Erythroblast (primary cell): ENCODE measurements around the gene EIF4EBP2.

ENCODE experiments used
- GATA1 ChIP-seq: IDR thresholded peaks from 2 replicates; pipeline ENCODE4 v1.6.1; 2011; ENCODE audit warnings: low read depth, mild to moderate bottlenecking, control low read depth, low read length, moderate library complexity
- POLR2A ChIP-seq: IDR thresholded peaks from 2 replicates; pipeline ENCODE4 v1.6.1; 2011; ENCODE audit warnings: mild to moderate bottlenecking, low read length

DNA sequence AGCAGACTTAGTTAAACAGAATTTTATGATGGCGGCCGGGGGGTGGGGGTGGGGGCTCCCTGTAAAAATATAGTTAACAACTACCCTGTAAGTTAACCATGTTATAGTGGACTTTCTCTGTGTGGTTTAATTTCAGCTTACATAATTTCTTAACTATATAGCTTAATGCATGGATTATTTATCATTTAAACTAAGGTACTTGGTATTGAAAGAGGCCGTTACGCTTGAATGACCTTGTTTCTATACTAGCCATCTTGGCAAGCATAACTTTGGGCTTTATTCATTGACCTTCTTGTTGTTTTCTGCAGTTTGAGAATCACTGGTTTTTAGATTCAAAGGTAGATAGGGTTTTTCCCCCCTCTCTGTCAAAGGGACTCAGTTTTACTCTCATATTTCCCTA lies 8.4 kb downstream of the EIF4EBP2 start:
- TF ChIP-seq GATA1 (no peak), POLR2A (no peak)
